ENCODE results near the gene SACM1L.

DNA sequence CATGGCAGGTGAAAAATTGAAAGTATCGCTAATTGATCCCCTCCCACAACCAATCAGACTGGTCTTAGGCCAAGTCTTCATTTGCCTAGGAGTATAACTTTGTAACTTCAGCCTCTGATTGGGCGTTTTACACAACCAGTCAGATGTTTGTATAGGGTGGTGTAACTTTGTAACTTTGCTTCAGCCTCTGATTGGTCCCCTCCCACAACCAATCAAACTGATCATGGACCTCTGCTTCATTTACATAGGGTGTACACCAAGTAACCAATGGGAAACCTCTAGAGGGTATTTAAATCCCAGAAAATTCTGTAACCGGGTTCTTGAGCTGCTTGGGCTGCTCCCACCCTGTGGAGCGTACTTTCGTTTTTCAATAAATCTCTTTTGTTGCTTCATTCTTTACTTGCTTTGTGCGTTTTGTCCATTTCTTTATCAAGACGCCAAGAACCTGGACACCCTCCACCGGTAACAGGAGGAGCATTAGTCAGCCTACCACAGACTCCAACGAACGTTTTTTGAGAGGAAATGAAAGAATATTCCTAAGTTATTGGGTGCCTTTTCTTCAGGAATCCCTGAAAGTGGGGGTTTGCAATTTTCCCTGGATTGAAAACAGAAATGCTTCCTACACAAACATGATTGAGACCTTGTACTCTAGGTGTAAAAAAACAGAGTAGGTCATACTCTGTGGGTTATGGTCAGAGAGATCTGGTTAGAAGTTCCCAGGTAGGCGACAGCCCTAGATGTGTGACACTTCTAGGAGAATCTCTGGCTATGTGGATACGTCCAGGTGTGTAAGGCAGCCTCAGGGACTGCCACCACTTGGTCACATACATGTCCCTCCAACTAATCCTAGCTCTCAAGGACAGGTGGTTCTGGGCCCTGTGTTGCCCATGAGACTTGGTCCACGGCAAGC is 5.5 kb upstream of the SACM1L start:
- TF ChIP-seq BCL11A (IDR thresholded peaks at IDR 0.05; ENCODE audit: low read depth in 2 of 2, low read length in 2 of 2) (no peak), CEBPB (IDR thresholded peaks at IDR 0.05; ENCODE audit: low read depth, low read length) (no peak), JUN (IDR thresholded peaks at IDR 0.05; ENCODE audit: low read depth, low read length) (no peak), ZNF274 (IDR thresholded peaks at IDR 0.05; ENCODE audit: borderline replicate concordance, extremely low read depth, low read length) (no peak), POLR2A (IDR thresholded peaks at IDR 0.05; ENCODE audit: control extremely low read depth in 1 of 2, low read depth in 2 of 2, low read length in 2 of 2) (peak in 1 of 2 experiments; percentile 23; a peak in 1 of 3 replicates), JUND (IDR thresholded peaks at IDR 0.05; ENCODE audit: low read length) (no peak)
- TF ChIP-seq, protein P1, sequence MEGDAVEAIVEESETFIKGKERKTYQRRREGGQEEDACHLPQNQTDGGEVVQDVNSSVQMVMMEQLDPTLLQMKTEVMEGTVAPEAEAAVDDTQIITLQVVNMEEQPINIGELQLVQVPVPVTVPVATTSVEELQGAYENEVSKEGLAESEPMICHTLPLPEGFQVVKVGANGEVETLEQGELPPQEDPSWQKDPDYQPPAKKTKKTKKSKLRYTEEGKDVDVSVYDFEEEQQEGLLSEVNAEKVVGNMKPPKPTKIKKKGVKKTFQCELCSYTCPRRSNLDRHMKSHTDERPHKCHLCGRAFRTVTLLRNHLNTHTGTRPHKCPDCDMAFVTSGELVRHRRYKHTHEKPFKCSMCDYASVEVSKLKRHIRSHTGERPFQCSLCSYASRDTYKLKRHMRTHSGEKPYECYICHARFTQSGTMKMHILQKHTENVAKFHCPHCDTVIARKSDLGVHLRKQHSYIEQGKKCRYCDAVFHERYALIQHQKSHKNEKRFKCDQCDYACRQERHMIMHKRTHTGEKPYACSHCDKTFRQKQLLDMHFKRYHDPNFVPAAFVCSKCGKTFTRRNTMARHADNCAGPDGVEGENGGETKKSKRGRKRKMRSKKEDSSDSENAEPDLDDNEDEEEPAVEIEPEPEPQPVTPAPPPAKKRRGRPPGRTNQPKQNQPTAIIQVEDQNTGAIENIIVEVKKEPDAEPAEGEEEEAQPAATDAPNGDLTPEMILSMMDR (IDR thresholded peaks at IDR 0.05; ENCODE audit: control extremely low read depth in 1 of 3, insufficient read depth in 1 of 3, low read depth in 1 of 3, low read length in 3 of 3): no peak
- TF ChIP-seq, protein P2, sequence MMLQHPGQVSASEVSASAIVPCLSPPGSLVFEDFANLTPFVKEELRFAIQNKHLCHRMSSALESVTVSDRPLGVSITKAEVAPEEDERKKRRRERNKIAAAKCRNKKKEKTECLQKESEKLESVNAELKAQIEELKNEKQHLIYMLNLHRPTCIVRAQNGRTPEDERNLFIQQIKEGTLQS (IDR thresholded peaks at IDR 0.05; ENCODE audit: insufficient read depth, low read depth, low read length): no peak

Data from H1 (cell line).